DMS79 treated with DMSO at 0.1 percent for 48 hours (cell line): Measurements from ENCODE around the gene CACHD1.

Experiments
- DNase-seq: peaks from one replicate; lab custom pipeline; 2025; lab: John Stamatoyannopoulos, UW

Gene CACHD1

GRCh38 chr1:64550510-64550909 is 80.6 kb downstream of the CACHD1 start:
- peak; percentile 12 for DNase-seq

GRCh38 chr1:64550946-64551605 is 81.1 kb downstream of the CACHD1 start:
- no peak for DNase-seq

DNA sequence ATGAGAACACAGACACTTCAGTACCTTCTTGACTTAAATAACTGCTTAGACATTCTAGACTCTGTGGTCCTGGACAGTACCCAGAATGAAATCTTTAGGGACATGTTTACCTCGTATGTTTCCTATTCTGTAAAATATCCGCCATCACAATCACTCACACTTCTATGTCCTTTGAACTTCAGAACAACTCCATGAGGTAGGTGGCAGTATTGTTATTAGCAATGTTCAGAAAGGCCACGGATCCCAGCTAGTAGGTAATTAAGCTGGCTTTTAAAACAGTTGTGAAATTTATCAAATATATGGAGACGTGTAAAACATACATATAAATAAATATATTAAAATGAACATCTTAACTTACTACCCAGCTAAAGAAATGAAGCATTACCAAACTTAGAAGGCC is 83.4 kb downstream of the CACHD1 start:
- DNase-seq, result no peak

DNA sequence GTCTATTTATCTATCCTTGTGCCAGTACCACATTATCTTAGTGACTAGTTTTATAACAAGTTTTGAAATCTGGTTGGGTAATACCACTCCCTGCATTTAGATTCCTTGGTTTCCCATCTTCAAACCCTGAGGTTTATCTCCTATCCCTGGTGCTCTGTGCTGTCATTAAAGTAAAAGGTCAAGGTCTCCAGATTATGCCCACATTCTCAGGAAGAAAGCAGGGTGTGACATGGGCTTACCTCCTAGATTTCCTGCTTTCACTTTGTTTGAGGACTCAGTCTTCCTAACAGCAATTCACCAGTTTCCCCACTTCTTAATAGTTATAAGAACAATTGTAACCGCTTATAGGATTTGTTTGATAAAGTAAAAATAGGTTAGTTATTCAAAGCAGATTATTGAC is 86.0 kb downstream of the CACHD1 start:
- no peak for DNase-seq

DNA sequence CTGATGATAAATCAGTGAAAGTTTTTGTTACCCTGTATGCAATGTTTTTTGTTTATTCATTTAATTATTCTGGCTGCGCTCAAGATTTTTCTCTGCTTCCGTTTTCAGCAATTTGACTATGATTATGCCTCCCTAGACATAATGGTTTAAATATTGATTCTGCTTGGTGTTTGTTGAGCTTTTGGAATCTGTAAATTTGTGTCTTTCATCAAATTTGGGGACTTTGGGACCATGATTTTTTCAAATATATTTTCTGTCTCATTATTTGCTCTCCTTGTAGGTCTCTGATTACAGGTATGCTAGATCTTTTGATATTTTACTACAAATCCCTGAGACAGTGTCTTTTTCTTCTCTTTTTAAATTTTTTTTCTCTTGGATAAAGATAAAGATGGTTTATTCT is 92.1 kb downstream of the CACHD1 start:
- DNase-seq, result no peak

GRCh38 chr1:64563958-64564565 is 94.1 kb downstream of the CACHD1 start:
- no peak for DNase-seq

GRCh38 chr1:64564891-64565290 is 95.0 kb downstream of the CACHD1 start:
- no peak for DNase-seq

DNA sequence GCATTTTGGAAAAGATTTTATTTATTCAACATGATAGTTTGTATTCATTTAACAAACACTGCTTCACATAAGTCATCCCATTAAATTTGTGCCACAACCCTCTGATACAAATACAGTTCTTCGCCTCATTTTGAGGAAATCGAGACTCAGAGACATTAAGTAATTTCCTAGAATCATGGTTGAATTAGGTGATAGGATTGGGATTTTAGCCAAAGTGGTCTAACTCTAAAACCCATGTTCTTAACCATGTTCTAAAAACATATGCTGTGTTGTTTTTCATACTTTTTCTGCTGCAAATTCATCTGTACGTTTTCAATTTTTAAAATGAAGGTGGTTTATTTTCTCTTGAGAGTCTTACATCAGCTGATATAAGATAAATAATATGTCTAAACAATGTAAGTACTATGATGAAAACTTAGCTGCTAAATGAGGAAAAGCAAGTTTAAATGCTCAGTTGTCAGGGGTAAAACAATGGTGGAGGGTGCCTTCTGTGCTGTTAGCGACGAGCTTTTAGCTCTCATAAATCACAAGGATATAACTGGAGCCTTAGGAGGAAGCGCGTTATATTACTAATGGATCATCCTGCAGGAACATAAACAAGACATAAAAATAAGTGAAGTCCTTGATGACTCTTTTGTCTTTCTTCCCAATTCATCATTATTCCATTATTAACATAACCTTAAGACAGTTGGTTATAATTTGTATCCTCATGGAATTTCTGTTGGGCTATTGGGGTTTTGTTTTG is 97.7 kb downstream of the CACHD1 start:
- DNase-seq, result no peak

- no peak for DNase-seq
These were observed 98.2 kb downstream of the CACHD1 start for GRCh38 chr1:64568171-64568450.

GRCh38 chr1:64569411-64569810 is 99.5 kb downstream of the CACHD1 start:
- DNase-seq, result no peak

- DNase-seq, result no peak
These were observed 100.4 kb downstream of the CACHD1 start for GRCh38 chr1:64570267-64570855.

GRCh38 chr1:64572222-64572900 is 102.4 kb downstream of the CACHD1 start:
- DNase-seq, result no peak

- no peak for DNase-seq
These were observed 104.4 kb downstream of the CACHD1 start for GRCh38 chr1:64574301-64574700.

GRCh38 chr1:64575881-64576676 is 106.2 kb downstream of the CACHD1 start:
- no peak for DNase-seq

DNA sequence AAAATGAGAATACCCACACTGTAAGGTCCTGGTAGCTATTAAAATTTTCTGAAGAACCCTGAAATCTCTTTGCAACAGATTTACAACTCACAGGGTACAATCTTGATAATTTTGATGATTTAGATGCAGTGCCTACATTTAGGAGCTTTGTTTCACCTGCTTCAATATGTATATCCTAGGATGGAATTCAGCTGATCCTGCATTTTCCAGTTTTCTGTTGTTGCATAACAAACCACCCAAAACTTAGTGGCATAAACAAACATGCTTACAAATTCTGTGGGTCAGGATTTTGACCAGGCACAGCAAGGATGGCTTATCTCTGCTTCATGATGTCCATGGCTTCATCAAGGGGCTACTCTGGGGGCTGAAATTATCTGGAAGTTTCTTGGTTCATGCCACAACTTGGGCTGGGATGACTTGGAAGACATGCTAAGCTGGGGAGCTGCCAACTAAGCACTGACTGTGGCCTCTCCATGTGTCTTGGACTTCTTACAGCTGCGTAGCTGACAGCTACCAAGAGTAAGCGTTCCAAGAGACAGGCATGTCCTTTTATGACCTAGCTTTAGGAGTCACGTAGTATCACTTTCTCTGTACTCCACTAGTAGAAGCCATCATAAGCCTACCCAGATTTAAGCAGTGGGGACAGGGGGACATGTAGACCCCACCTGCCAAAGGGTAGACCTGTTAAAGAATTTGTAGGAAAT is 108.5 kb downstream of the CACHD1 start:
- DNase-seq, result no peak

GRCh38 chr1:64579767-64580166 is 109.8 kb downstream of the CACHD1 start:
- DNase-seq, result no peak

DNA sequence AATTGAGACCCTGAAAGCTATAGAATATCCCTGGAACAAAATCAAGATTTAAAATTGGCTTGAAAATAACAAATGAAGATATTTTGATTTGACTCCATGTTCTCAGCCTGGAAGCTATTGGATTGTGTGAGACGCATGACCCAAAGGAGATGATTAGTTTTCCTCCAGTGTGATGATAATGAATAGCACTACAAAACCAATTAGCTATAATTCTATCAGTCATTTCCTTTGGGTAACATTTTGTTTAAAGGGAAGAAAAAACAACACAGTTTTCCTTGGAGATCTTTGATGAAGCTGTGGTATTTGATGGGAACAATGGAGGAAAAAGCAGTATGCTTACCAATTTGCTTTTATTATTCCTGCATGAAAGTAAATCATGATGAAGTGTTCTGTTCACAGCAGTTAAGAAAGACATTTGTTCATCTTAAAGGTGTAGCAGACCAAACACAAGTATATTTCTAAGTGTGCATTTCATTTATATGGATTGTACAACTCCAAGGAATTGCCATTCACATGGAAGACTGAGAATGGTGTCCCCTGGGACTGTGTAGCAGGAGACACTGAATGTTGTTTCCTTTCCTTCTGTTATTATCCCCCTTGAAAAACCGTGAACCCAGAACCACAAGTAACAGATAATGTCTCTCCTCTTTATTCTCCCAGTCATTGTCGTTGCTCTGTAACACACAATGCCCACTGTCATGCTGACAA is 111.4 kb downstream of the CACHD1 start:
- no peak for DNase-seq

- DNase-seq, result no peak
These were observed 111.9 kb downstream of the CACHD1 start for GRCh38 chr1:64581843-64582185.

DNA sequence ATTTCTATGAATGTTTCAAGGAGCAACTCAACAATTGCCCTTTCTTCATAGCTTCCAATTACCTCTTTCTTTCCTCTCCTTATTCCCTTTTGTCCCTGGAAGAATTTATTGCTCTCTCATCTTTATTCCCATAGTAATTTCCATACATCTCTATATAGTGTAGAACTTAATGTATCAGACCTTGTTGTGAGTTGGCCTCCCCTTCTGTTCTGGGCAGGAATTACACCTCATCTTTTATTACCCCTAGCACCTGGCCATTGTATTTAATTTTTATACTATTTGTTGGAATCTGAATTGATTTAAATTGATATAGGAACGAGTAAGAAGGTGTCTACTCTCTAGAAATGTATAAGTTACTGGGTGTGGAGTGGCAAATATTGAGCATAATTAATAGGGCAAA is 114.5 kb downstream of the CACHD1 start:
- no peak for DNase-seq

GRCh38 chr1:64588876-64589275 is 118.9 kb downstream of the CACHD1 start:
- no peak for DNase-seq

DNA sequence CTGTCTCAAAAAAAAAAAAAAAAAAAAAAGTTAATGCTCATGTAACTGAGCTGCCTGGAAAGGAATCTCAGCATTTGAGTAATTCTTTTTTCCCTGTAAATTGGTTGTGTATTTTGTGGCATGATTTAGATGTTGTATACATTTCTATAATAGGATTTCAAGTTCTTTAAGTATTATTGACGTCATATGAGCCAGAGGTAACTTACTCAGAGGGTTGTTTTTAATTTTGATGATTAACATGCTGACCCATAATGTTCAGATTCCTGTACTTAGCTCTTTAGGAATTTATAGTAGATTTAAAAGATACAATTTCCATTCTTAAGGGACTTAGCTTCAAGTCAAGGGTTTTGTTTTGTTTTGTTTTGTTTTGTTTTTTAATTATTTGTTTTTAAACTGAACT is 120.4 kb downstream of the CACHD1 start:
- no peak for DNase-seq
